B cell (primary cell): Measurements from ENCODE around the gene ARHGEF38.

Experiments used
- EZH2 ChIP-seq: IDR thresholded peaks from 2 replicates; pipeline ENCODE4 v1.6.1; 2012; ENCODE audit warnings: borderline replicate concordance, low read depth, mild to moderate bottlenecking, moderate library complexity, low read length; ENCODE audit not compliant: insufficient read depth, poor library complexity, severe bottlenecking
- TF ChIP-seq, protein P1 (sequence below): fragments of 200-600 bp; IDR thresholded peaks from one replicate; pipeline ENCODE4 v1.8.0; 2022; ENCODE audit warnings: antibody characterized with exemption, mild to moderate bottlenecking

DNA sequence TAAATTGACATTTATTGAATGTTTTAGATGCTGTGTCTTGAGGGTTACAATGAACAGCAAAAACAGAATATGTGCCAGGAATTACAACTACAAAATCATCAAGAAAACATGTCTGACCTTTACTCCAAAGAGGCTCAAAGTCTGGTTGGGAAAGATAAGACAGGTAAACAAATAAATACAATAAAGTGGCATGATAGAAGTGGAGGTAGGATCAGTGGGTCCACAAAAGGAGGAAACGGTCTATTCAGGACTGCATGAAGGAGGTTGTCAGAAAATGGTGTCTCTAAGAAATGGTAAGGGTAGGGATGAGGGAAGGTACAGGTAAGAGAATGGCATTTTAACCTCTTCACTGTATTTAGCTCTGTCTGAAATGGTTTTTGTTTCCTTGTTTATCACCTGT is 3.8 kb downstream of the ARHGEF38 start:
- TF ChIP-seq, protein P1, sequence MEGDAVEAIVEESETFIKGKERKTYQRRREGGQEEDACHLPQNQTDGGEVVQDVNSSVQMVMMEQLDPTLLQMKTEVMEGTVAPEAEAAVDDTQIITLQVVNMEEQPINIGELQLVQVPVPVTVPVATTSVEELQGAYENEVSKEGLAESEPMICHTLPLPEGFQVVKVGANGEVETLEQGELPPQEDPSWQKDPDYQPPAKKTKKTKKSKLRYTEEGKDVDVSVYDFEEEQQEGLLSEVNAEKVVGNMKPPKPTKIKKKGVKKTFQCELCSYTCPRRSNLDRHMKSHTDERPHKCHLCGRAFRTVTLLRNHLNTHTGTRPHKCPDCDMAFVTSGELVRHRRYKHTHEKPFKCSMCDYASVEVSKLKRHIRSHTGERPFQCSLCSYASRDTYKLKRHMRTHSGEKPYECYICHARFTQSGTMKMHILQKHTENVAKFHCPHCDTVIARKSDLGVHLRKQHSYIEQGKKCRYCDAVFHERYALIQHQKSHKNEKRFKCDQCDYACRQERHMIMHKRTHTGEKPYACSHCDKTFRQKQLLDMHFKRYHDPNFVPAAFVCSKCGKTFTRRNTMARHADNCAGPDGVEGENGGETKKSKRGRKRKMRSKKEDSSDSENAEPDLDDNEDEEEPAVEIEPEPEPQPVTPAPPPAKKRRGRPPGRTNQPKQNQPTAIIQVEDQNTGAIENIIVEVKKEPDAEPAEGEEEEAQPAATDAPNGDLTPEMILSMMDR, result no peak
- TF ChIP-seq EZH2, result no peak
